MV-4-11 (cell line): ENCODE measurements around the gene NHLRC4.
"Not testable (repeated sequence)": the region's sequence is repeated elsewhere in the genome, so short reads cannot be mapped to it uniquely, and the experiment has no call there.

Experiments used
- DNase-seq: peaks from one replicate; lab custom pipeline; 2025; lab: John Stamatoyannopoulos, UW

NHLRC4 gene

GRCh38 chr16:597655-598054, 30.9 kb downstream of the NHLRC4 start:
- not testable (repeated sequence) for DNase-seq

- no peak for DNase-seq
Observed at GRCh38 chr16:598823-599739, 32.3 kb downstream of the NHLRC4 start.

DNA sequence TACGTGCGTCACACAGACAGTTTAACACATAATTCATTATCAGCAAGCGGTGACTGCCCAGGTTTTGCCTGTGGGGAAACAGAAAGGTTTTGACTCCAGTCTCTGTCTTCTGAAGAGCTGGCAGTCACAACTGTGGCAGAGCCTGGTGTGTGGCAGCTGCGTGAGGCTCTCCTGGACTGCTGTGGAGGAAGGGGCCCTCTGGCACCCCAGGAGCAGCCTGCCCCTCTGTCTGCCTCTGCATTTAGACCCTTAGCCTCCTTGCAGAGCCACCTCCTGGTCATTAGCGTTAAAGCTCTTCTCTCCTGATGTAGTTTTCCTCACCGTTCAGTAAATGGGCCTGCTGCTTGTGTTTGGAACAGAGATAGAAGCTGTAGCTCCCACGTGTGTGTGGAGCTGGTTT, 34.0 kb downstream of the NHLRC4 start:
- no peak for DNase-seq

GRCh38 chr16:603933-604332, 37.1 kb downstream of the NHLRC4 start:
- no peak for DNase-seq

DNA sequence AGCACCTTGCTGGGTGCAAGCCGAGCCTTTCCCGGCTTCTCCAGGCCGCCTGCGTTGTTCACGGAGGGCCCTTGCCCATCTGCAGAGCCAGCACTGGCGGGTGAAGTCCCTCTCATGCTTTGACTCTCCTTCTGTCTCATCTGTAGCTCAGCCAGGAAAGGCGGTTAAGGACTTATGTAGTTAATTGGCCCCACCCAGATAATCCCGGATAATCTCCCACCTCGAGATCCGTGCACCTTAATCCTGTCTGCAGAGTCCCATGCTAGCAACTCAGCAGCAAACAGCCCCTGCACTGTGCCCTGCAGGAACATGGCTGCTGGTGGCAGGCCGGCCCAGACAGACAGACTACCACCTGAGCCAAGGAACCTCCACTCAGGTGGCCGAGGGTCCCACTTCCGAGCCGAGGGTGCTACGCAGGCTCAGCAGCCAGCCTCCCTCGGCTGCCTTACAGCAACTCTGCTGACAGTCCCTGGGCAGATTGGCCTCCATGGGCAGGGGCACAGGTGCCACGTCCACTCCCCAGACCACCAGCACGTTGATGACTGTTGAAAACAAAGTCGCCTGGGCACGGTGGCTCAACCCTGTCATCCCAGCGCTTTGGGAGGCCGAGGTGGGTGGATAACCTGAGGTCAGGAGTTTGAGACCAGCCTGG, 40.0 kb downstream of the NHLRC4 start:
- DNase-seq: no peak

DNA sequence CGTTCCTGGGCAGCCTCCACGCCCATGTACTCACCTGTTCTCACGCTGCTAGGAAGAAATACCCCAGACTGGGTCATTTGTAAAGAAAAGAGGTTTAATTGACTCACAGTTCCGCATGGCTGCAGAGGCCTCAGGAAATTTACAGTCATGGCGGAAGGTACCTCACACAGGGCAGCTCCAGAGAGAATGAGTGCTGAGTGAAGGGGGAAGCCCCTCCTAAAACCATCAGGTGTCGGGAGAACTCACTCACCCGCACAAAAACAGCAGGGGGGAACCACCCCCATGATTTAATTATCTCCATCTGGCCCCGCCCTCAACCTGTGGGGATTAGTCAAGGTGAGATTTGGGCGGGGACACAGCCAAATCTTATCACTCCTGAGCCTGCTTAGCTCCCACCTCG, 41.2 kb downstream of the NHLRC4 start:
- no peak for DNase-seq

GRCh38 chr16:609316-609715, 42.5 kb downstream of the NHLRC4 start:
- no peak for DNase-seq

DNA sequence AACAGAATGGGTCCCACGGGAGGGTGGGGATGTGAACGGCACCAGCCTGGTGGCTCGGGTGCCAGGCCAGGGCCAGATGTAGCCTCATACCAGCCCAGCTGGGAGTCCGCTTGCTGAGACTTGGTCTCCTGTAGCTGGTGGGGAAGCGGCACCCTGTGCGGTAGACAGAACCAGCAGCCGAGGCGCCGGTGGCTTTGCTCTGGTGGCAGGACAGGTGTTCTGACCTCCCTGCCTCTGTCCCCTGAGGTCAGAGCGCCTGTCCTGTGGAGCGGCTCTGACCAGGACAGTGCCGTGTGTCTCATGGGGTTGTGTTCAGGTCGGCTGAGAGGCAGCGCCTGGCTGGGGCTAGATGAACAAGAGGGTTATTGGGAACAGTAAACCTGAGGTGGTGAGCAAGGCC, 43.2 kb downstream of the NHLRC4 start:
- DNase-seq: no peak

GRCh38 chr16:610513-611381, 43.9 kb downstream of the NHLRC4 start:
- no peak for DNase-seq

GRCh38 chr16:615122-615521, 48.3 kb downstream of the NHLRC4 start:
- no peak for DNase-seq

DNA sequence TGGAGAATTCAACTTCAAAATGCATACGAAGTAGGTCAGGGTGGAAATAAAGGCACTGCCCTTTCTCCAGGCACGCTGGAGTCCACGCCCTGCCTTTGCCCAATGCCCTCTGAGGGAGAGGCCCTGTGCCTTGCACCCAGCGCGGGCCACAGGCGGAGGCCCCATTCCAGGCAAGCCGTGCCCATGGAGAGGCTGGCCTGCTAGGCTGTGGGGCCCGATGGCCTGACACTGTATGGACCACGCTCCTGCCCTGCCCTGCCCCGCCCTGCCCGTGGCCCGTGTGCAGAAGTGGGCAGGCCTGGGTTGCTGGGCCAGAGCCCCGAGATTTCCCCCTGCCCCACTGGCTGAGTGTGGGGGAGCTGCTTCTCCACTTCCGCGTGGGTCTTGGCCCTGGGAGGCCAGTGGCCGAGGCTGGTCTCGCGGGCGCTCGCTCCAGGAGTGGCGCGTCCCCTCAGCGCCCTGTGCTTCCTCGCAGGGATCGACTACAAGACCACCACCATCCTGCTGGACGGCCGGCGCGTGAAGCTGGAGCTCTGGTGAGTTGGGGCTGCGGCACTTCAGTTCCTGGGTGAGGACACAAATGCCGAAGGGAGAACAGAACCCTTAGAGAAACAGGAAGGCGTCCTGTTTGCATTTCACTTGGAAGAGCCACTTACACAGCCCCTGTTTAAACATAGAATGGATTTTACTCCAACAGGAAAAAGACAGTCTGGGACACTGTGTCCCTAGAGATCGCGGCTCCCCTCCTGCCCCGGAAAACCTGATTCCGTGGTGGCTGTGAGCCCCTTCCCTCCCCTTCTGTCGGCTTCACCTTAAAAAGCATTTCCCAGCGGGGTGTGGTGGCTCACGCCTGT, 50.2 kb downstream of the NHLRC4 start:
- DNase-seq: no peak

- DNase-seq: no peak
Observed at GRCh38 chr16:617855-618254, 51.0 kb downstream of the NHLRC4 start.
